Spleen (tissue), 11 donors: Measurements from ENCODE around the gene FGF4. TPM values are rescaled to one million over a fixed set of nuclear protein-coding genes. Genes with fewer than 3 reads are reported as not detected.

Source experiments
- DNase-seq: peaks from one replicate; pipeline ENCODE4 v3.0.0-alpha.2; 2020
- H3K27ac ChIP-seq, 8 donors: fragments of 200-600 bp; sonication (generic) in 7 of 8; 1 replicate in 4 of 8; 2 replicates in 4 of 8; pipeline versions ENCODE4 v1.5.0 to v1.8.0; 2016 to 2021; ENCODE audit warnings: inconsistent platforms in 4 of 8, mild to moderate bottlenecking in 4 of 8, moderate library complexity in 1 of 8
- H3K27me3 ChIP-seq, 7 donors: fragments of 200-600 bp; sonication (generic) in 6 of 7; replicated peaks in 1 of 7; 1 replicate in 4 of 7; 2 replicates in 3 of 7; pipeline versions ENCODE4 v1.5.0 to v1.8.0; 2016 to 2021; ENCODE audit warnings: inconsistent platforms in 3 of 7, mild to moderate bottlenecking in 1 of 7
- H3K36me3 ChIP-seq, 6 donors: fragments of 200-600 bp; sonication (generic) in 5 of 6; 1 replicate in 4 of 6; 2 replicates in 2 of 6; pipeline versions ENCODE4 v1.5.0 to v1.8.0; 2016 to 2021; ENCODE audit warnings: inconsistent platforms in 2 of 6
- H3K4me1 ChIP-seq, 6 donors: fragments of 200-600 bp; sonication (generic) in 5 of 6; 1 replicate in 3 of 6; 2 replicates in 3 of 6; pipeline versions ENCODE4 v1.5.0 to v1.8.0; 2016 to 2021; ENCODE audit warnings: inconsistent platforms in 3 of 6
- H3K4me3 ChIP-seq, 8 donors: fragments of 200-600 bp; sonication (generic) in 7 of 8; 1 replicate in 4 of 8; 2 replicates in 4 of 8; pipeline versions ENCODE4 v1.5.0 to v1.8.0; 2016 to 2021; ENCODE audit warnings: inconsistent platforms in 4 of 8, mild to moderate bottlenecking in 4 of 8, moderate library complexity in 2 of 8
- H3K9me3 ChIP-seq, 8 donors: fragments of 200-600 bp; sonication (generic) in 7 of 8; 1 replicate in 4 of 8; 2 replicates in 4 of 8; pipeline versions ENCODE4 v1.5.0 to v1.8.0; 2016 to 2021; ENCODE audit warnings: inconsistent platforms in 4 of 8
- CTCF ChIP-seq, 11 experiments: fragments of 200-600 bp in 7 of 11; fragments of 450-650 bp in 4 of 11; sonication (generic) in 4 of 11; IDR thresholded peaks in 8 of 11; conservative IDR thresholded peaks in 3 of 11; 1 replicate in 7 of 11; 2 replicates in 4 of 11; pipeline versions ENCODE4 v1.4.0 to v1.8.0; 2016 to 2021; ENCODE audit warnings: antibody characterized with exemption in 11 of 11, inconsistent platforms in 4 of 11, mild to moderate bottlenecking in 1 of 11
- POLR2A ChIP-seq, 3 donors: fragments of 450-650 bp; IDR thresholded peaks; one replicate each; pipeline ENCODE4 v1.5.1; 2017; ENCODE audit warnings: antibody characterized with exemption in 3 of 3, mild to moderate bottlenecking in 1 of 3
- POLR2AphosphoS5 ChIP-seq, 3 donors: sonication (generic); formaldehyde crosslinking; IDR thresholded peaks; one replicate each; pipeline ENCODE4 v1.5.1; 2017; ENCODE audit warnings: antibody characterized with exemption in 3 of 3
- WGBS, 5 donors: extraction: QIAGEN DNeasy Blood & Tissue Kit in 3 of 5; methylation state at CpG; one replicate each; pipeline versions ENCODE4 v1.1.5 to v1.1.7; 2013 to 2018; 5-methylcytosine and 5-hydroxymethylcytosine counted together
- intact Hi-C: fragments of 100-400 bp; cut with DNase I; formaldehyde crosslinking; loops from one replicate; pipeline ENCODE4 v1.15.0; 2023; ENCODE audit warnings: low total_unique reads
- polyA plus RNA-seq, 3 donors: library from polyadenylated mRNA; stranded (reverse); fragments of 200-250 nt; gene quantifications; one replicate each; pipeline ENCODE4 v1.2.1, GENCODE V29; 2013
- total RNA-seq, 7 donors: library from RNA; depleted of rRNA in 3 of 7; stranded (reverse); fragments of >200 nt in 3 of 7; fragmentation: NEBNext Ultra II Directional in 4 of 7; extraction: Animal tissue kit (Norgen Biotek cat#: 25700) in 4 of 7; gene quantifications; one replicate each; pipeline versions ENCODE4 v1.1.0 to v1.2.1, GENCODE V29; 2016 to 2021
- donor health status: healthy with polysubstance abuse.
- donor health status: DM: no; HTN: no; CAD: no; lungs with moderate emphysema.
- donor health status: DM: no; HTN: no; CAD: no.
- donor health status: Bipolar disorder and iron deficiency.
- donor health status: healthy.
- donor health status: DM: no; HTN: no; CAD: no.
- donor health status: DM: yes; HTN: yes; CAD: no.

Gene FGF4
- total and polyA plus RNA-seq, 10 donors, result not detected

GRCh38 chr11:69807106-69807815 is 32.1 kb upstream of the FGF4 start:
- WGBS, 5 donors, result 89 to 97% (median 93%) methylated on average over 9 of the region's 9 CpGs
- H3K4me3 ChIP-seq, result no peak overlapping the region
- no peak overlapping the region for H3K27ac ChIP-seq
- no peaks in the 10 kb centered on the region for H3K36me3 ChIP-seq
- no peak for DNase-seq
- TF ChIP-seq POLR2AphosphoS5 (IDR thresholded peaks at IDR 0.05) (no peak), CTCF (IDR thresholded peaks at IDR 0.05 in 8 of 11, conservative IDR thresholded peaks at IDR 0.05 in 3 of 11) (no peak), POLR2A (IDR thresholded peaks at IDR 0.05) (no peak)
- H3K27me3 ChIP-seq, result peaks cover 0 to 68% (median 5%) of the 10 kb centered on the region in 7 donors
- intact Hi-C loops, result no loop called here
- H3K9me3 ChIP-seq, result no peaks in the 10 kb centered on the region
- no peaks in the 10 kb centered on the region for H3K4me1 ChIP-seq

- intact Hi-C loops, result no loop called here
- H3K27me3 ChIP-seq, result peaks cover 0 to 57% (median 5%) of the 10 kb centered on the region in 7 donors
- H3K4me1 ChIP-seq, result no peaks in the 10 kb centered on the region
- no peaks in the 10 kb centered on the region for H3K36me3 ChIP-seq
- 65 to 80% (median 70%) methylated on average over 12 to 19 of the region's 19 CpGs for WGBS, 5 donors
- no peak overlapping the region for H3K27ac ChIP-seq
- no peak for DNase-seq
- no peak for TF ChIP-seq POLR2A (IDR thresholded peaks at IDR 0.05)
- TF ChIP-seq CTCF (IDR thresholded peaks at IDR 0.05 in 8 of 11, conservative IDR thresholded peaks at IDR 0.05 in 3 of 11), result no peak
- no peak for TF ChIP-seq POLR2AphosphoS5 (IDR thresholded peaks at IDR 0.05)
- no peak overlapping the region for H3K4me3 ChIP-seq
- H3K9me3 ChIP-seq, result peaks cover 0 to 4% (median 0%) of the 10 kb centered on the region in 8 donors
These were observed 29.8 kb upstream of the FGF4 start for GRCh38 chr11:69804769-69805508.

GRCh38 chr11:69803604-69804218 is 28.6 kb upstream of the FGF4 start:
- Histone ChIP-seq H3K27ac (no peak overlapping the region), H3K36me3 (no peaks in the 10 kb centered on the region), H3K27me3 (peaks cover 0 to 48% (median 5%) of the 10 kb centered on the region in 7 donors), H3K4me3 (no peak overlapping the region), H3K9me3 (peaks cover 0 to 11% (median 5%) of the 10 kb centered on the region in 8 donors), H3K4me1 (no peaks in the 10 kb centered on the region)
- no peak for TF ChIP-seq POLR2AphosphoS5 (IDR thresholded peaks at IDR 0.05)
- no peak for TF ChIP-seq POLR2A (IDR thresholded peaks at IDR 0.05)
- TF ChIP-seq CTCF (IDR thresholded peaks at IDR 0.05 in 8 of 11, conservative IDR thresholded peaks at IDR 0.05 in 3 of 11), result no peak
- intact Hi-C loops, result no loop called here
- no peak for DNase-seq

- H3K27ac ChIP-seq, result no peak overlapping the region
- 67 to 82% (median 81%) methylated on average over 2 of the region's 2 CpGs for WGBS, 5 donors
- DNase-seq, result no peak
- no peak overlapping the region for H3K4me3 ChIP-seq
- intact Hi-C loops, result no loop called here
- TF ChIP-seq CTCF (IDR thresholded peaks at IDR 0.05 in 8 of 11, conservative IDR thresholded peaks at IDR 0.05 in 3 of 11) (no peak), POLR2A (IDR thresholded peaks at IDR 0.05) (no peak), POLR2AphosphoS5 (IDR thresholded peaks at IDR 0.05) (no peak)
- peaks cover 0 to 11% (median 5%) of the 10 kb centered on the region in 8 donors for H3K9me3 ChIP-seq
- no peaks in the 10 kb centered on the region for H3K4me1 ChIP-seq
- no peaks in the 10 kb centered on the region for H3K36me3 ChIP-seq
- H3K27me3 ChIP-seq, result peaks cover 0 to 47% (median 5%) of the 10 kb centered on the region in 7 donors
These were observed 27.9 kb upstream of the FGF4 start for GRCh38 chr11:69803022-69803421.
